ENCODE results near the gene OGFOD2.
"Not testable (repeated sequence)": the region's sequence is repeated elsewhere in the genome, so short reads cannot be mapped to it uniquely, and the experiment has no call there.

Gene OGFOD2

GRCh38 chr12:122974892-122975789, at the start of gene OGFOD2:
Gene OGFOD2 (plus strand): TSS chr12:122975244. CDS start chr12:122975252, 8 bp downstream.
- peak; percentile 78 for DNase-seq

- no peak for DNase-seq
Observed at GRCh38 chr12:122927756-122928403, 47.2 kb upstream of the OGFOD2 start.

GRCh38 chr12:122928404-122929147, 46.5 kb upstream of the OGFOD2 start:
- no peak for DNase-seq

- no peak for DNase-seq
Observed at GRCh38 chr12:122929148-122929538, 45.9 kb upstream of the OGFOD2 start.

- no peak for DNase-seq
Observed at GRCh38 chr12:122929812-122930211, 45.2 kb upstream of the OGFOD2 start.

GRCh38 chr12:122932207-122932606, 42.8 kb upstream of the OGFOD2 start:
- DNase-seq = no peak

GRCh38 chr12:122934722-122935121, 40.3 kb upstream of the OGFOD2 start:
- DNase-seq = no peak

GRCh38 chr12:122935318-122935717, 39.7 kb upstream of the OGFOD2 start:
- no peak for DNase-seq

GRCh38 chr12:122937622-122938091, 37.4 kb upstream of the OGFOD2 start:
- no peak for DNase-seq

GRCh38 chr12:122939125-122939524, 35.9 kb upstream of the OGFOD2 start:
- DNase-seq = no peak

- not testable (repeated sequence) for DNase-seq
Observed at GRCh38 chr12:122941351-122941750, 33.7 kb upstream of the OGFOD2 start.

GRCh38 chr12:122942637-122943036, 32.4 kb upstream of the OGFOD2 start:
- DNase-seq = no peak

GRCh38 chr12:122943196-122943595, 31.8 kb upstream of the OGFOD2 start:
- DNase-seq = no peak

GRCh38 chr12:122944605-122945592, 30.1 kb upstream of the OGFOD2 start:
- DNase-seq = no peak

- DNase-seq = no peak
Observed at GRCh38 chr12:122946690-122947341, 28.2 kb upstream of the OGFOD2 start.

- DNase-seq = no peak
Observed at GRCh38 chr12:122947352-122947792, 27.7 kb upstream of the OGFOD2 start.

- DNase-seq = no peak
Observed at GRCh38 chr12:122948605-122949004, 26.4 kb upstream of the OGFOD2 start.

GRCh38 chr12:122949405-122949804, 25.6 kb upstream of the OGFOD2 start:
- DNase-seq = no peak

- no peak for DNase-seq
Observed at GRCh38 chr12:122949816-122950675, 25.0 kb upstream of the OGFOD2 start.

- DNase-seq = no peak
Observed at GRCh38 chr12:122951406-122951805, 23.6 kb upstream of the OGFOD2 start.
